ENCODE results near the gene ANKZF1. TPM values are rescaled to one million over a fixed set of nuclear protein-coding genes. Genes with fewer than 3 reads are reported as not detected.
A peak's percentile ranks its signal among the peaks of the same experiment; 100 is the strongest.

Gene ANKZF1
- total RNA-seq, 2 donors from 2014 or later: 64.4 to 85.7 TPM

DNA sequence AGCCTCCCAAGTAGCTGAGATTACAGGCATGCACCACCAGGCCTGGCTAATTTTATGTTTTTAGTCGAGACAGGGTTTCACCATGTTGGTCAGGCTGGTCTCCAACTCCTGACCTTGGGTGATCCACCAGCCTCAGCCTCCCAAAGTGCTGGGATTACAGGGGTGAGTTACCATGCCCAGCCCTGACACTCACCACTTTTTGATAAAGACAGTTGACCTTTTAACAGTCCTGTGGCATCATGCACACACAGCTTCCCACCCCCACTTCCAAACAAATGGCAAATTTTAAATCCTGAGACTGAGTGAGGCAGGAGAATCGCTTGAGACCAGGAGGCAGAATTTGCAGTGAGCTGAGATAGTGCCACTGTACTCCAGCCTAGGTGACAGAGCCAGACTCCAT is 43.4 kb downstream of the ANKZF1 start:
- WGBS: 78% methylated on average over 2 of the region's 2 CpGs
- Histone ChIP-seq H3K27me3 (replicated peaks; ENCODE audit: insufficient read depth) (no peaks in the 10 kb centered on the region), H3K27ac (no peak overlapping the region), H3K9me3 (no peaks in the 10 kb centered on the region), H3K4me1 (replicated peaks) (no peaks in the 10 kb centered on the region), H3K4me3 (no peak overlapping the region), H3K36me3 (no peaks in the 10 kb centered on the region)
- DNase-seq (ENCODE audit: low spot score): no peak
- TF ChIP-seq POLR2A (IDR thresholded peaks at IDR 0.05): no peak
- intact Hi-C loops (cut with DNase I): no loop called here

DNA sequence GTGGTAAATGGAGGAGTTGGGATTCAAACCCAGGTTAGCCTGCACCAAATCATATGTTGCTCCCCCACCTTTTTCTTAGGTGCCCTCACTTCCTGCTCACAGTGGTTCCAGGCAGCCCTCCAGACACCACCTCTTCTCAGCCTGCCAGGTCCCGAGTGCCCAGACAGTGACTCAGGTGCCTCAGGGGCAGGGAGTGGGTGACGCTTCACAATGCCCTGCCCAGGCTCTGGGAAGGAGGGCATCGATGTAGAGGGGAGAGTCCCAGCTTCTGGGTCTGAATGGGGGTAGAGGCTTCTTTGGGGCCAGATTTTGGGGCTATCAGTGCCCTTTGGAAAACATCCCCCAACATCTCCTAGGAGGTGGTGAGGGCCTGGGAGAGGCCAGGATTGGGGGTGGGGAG is 44.3 kb downstream of the ANKZF1 start:
- H3K4me3 ChIP-seq: no peak overlapping the region
- peak; percentile 36 for DNase-seq (ENCODE audit: low spot score)
- no peaks in the 10 kb centered on the region for H3K27me3 ChIP-seq (replicated peaks; ENCODE audit: insufficient read depth)
- H3K4me1 ChIP-seq (replicated peaks): peaks cover 6% of the 10 kb centered on the region
- TF ChIP-seq POLR2AphosphoS5 (IDR thresholded peaks at IDR 0.05) (no peak), CTCF (IDR thresholded peaks at IDR 0.05) (no peak), POLR2A (IDR thresholded peaks at IDR 0.05) (no peak)
- peak overlapping the region; percentile 7 to 11 for H3K27ac ChIP-seq
- H3K9me3 ChIP-seq: no peaks in the 10 kb centered on the region
- WGBS: 49% methylated on average over 3 of the region's 3 CpGs
- intact Hi-C loops (cut with DNase I): no loop called here
- no peaks in the 10 kb centered on the region for H3K36me3 ChIP-seq

DNA sequence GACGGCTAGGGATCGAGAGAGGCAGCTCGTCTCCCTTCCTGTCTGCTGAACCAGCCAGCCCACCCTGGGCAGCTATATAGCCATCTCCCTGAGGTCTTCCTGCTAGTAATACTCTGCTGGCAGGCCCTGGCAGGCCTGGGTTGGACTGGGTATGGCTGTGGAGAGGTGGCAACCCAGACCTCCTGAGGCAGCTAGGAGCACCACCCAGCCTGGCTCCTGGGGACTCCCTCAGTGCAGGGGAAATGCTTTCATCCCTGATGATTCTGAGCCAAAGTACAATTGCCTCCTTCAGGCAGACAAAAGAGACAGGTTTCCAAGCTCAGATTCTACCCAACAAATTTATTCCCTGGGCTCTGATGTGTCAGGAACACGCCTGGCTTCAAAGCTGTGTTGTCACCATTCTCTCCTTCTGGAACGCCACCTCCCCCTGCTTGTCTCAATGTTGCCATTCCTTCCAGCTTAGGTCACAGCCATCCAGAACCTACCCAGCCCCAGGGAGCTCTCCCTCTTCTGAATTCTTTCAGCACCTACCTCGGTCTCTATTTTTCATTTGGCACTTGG is 44.8 kb downstream of the ANKZF1 start:
- peak; percentile 39 for DNase-seq (ENCODE audit: low spot score)
- intact Hi-C loops (cut with DNase I): no loop called here
- no peaks in the 10 kb centered on the region for H3K9me3 ChIP-seq
- peaks cover 6% of the 10 kb centered on the region for H3K4me1 ChIP-seq (replicated peaks)
- H3K36me3 ChIP-seq: no peaks in the 10 kb centered on the region
- peak overlapping the region; percentile 7 to 11 for H3K27ac ChIP-seq
- 14% methylated on average over 6 of the region's 6 CpGs for WGBS
- no peaks in the 10 kb centered on the region for H3K27me3 ChIP-seq (replicated peaks; ENCODE audit: insufficient read depth)
- H3K4me3 ChIP-seq: no peak overlapping the region
- TF ChIP-seq CTCF (IDR thresholded peaks at IDR 0.05) (no peak), POLR2AphosphoS5 (IDR thresholded peaks at IDR 0.05) (no peak), POLR2A (IDR thresholded peaks at IDR 0.05) (no peak)

DNA sequence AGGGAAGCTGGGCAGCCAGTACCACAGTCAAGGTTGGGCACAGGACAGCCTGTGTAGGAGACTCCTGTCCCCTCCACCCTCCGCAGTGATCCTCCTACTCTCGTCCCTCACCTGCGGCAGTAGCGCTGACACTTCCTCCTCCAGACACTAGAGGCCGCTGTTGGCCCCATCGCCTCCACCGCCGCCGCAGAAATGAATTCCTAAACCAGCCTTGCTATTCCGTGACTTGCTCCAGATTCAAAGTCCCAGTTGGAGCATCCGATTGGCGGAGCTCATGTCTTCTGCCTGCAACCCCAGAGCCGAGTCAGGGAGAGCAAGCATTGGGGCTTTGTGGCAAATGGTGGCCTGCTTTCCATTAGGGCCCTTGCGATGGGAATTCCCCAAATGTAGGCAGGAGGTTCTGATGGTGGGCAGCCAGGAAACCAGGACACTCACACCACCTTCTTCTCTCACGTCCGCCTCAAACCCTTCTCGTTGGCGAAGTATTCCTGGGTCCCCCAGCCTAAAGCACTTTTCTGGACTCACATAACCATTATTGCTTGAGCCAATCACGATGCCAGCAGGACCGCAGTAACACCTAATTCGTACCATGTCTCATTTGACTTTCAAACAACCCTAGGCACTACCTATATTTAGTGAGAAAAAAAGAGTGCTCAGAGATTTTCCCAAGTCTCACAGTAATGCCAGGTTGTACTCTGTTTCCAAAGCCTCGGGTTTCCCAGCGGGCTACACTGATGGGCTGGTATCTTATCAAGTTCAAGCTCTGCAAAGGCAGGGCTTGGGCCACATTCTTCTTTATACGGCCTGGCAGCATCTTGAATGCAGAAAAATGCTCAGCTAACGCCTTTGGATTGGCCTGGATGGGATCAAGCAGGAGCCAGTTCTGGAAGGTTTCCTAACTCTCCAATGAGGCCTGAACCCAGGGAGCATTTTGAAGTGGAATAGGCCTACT is 48.4 kb downstream of the ANKZF1 start:
- Histone ChIP-seq H3K36me3 (peaks cover 0 to 8% of the 10 kb centered on the region in 2 donors), H3K9me3 (no peaks in the 10 kb centered on the region), H3K27ac (peak overlapping the region; percentile 94 to 98), H3K4me3 (no peak overlapping the region), H3K4me1 (replicated peaks) (peaks cover 13% of the 10 kb centered on the region), H3K27me3 (replicated peaks; ENCODE audit: insufficient read depth) (no peaks in the 10 kb centered on the region)
- intact Hi-C loops (cut with DNase I): loop anchor here (2.0 kb wide), 1 partner anchor 17 kb away; no protein-coding TSS in a partner anchor
- TF ChIP-seq POLR2AphosphoS5 (IDR thresholded peaks at IDR 0.05) (peak; percentile 81), POLR2A (IDR thresholded peaks at IDR 0.05) (no peak), CTCF (IDR thresholded peaks at IDR 0.05) (peak; percentile 93 to 98 (median 95))
- 29% methylated on average over 25 of the region's 25 CpGs for WGBS
- DNase-seq (ENCODE audit: low spot score): peak; percentile 70

DNA sequence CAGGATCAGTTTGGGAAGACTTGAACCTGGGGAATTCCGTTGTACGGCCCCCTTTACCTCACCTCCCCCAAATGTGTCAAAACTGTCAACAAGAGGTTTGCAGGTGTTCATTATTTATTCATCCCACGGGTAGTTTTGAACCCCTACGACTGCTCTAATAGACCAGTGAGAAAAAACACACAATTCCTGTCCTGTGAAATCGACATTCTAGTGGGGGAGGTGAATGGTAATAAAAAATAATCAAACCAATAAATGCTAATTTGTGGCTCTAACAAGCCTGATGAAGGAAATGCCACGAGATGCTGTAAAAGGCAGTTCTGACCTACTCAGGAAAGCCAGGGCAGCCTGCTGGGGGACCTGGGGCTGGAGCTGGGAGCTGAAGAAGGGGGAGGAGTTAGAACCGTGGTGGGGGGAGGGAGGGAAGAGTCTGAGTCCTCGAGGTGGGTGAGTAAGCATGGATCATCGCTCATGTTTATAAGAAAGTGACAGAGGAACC is 49.1 kb downstream of the ANKZF1 start:
- Histone ChIP-seq H3K4me1 (replicated peaks) (peaks cover 13% of the 10 kb centered on the region), H3K9me3 (no peaks in the 10 kb centered on the region), H3K36me3 (peaks cover 0 to 9% of the 10 kb centered on the region in 2 donors), H3K4me3 (peak overlapping the region; percentile 64 to 77), H3K27ac (peak overlapping the region; percentile 94 to 98), H3K27me3 (replicated peaks; ENCODE audit: insufficient read depth) (no peaks in the 10 kb centered on the region)
- WGBS: 9% methylated on average over 9 of the region's 9 CpGs
- no peak for TF ChIP-seq POLR2A (IDR thresholded peaks at IDR 0.05)
- TF ChIP-seq CTCF (IDR thresholded peaks at IDR 0.05): peak in 1 of 4 experiments; percentile 21
- TF ChIP-seq POLR2AphosphoS5 (IDR thresholded peaks at IDR 0.05): no peak
- no peak for DNase-seq (ENCODE audit: low spot score)
- intact Hi-C loops (cut with DNase I): loop anchor here (2.0 kb wide), 1 partner anchor 16 kb away; no protein-coding TSS in a partner anchor

Measured in prostate gland (tissue), 2 donors.